ENCODE measurements around the gene ITPR3.
"Not testable (repeated sequence)": the region's sequence is repeated elsewhere in the genome, so short reads cannot be mapped to it uniquely, and the experiment has no call there.

ITPR3 gene

GRCh38 chr6:33591424-33592032 lies 29.6 kb upstream of the ITPR3 start:
- DNase-seq (ENCODE audit: low read depth, low spot score) = no peak

GRCh38 chr6:33592280-33592594 lies 28.9 kb upstream of the ITPR3 start:
- no peak for DNase-seq (ENCODE audit: low read depth, low spot score)

- no peak for DNase-seq (ENCODE audit: low read depth, low spot score)
Observed at GRCh38 chr6:33592595-33593413, 28.3 kb upstream of the ITPR3 start.

DNA sequence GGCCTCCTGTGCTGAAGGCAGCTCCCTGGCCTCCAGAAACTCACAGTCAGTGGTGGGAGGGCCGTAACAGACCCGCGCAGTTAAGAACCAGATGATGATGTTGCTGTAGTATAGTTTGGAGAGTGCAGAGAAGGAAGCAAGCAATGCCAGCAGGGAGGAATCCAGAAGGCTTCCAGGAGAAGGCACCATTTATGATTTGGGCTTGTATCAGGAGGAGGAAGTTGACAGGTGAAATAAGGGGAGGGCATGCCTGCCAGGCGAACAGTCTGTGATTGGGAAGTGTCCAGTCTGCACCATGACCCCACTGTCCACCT lies 27.8 kb upstream of the ITPR3 start:
- DNase-seq (ENCODE audit: low read depth, low spot score) = no peak

GRCh38 chr6:33595001-33595846 lies 25.9 kb upstream of the ITPR3 start:
- no peak for DNase-seq (ENCODE audit: low read depth, low spot score)

GRCh38 chr6:33596894-33597293 lies 24.2 kb upstream of the ITPR3 start:
- DNase-seq (ENCODE audit: low read depth, low spot score) = not testable (repeated sequence)

GRCh38 chr6:33597551-33598322 lies 23.4 kb upstream of the ITPR3 start:
- DNase-seq (ENCODE audit: low read depth, low spot score) = no peak

GRCh38 chr6:33599413-33599938 lies 21.6 kb upstream of the ITPR3 start:
- DNase-seq (ENCODE audit: low read depth, low spot score) = no peak

GRCh38 chr6:33600761-33601160 lies 20.4 kb upstream of the ITPR3 start:
- DNase-seq (ENCODE audit: low read depth, low spot score) = no peak

DNA sequence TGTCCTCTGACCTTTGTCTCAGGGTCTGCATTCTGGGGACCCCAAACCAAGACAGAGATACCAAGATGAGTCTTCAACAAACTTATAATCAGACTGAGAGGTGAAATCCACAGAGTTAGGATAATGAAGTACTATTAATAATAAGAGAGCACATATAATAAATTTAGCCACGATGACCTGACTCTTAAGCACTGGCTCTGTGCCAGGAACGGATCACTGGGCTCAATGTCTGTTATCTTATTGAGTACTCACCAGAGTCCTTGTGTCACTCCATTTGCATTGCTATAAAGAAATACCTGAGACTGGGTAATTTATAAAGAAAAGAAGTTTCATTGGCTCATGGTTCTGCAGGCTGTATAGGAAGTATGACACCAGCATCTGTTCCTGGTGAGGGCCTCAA lies 18.9 kb upstream of the ITPR3 start:
- DNase-seq (ENCODE audit: low read depth, low spot score) = no peak

- no peak for DNase-seq (ENCODE audit: low read depth, low spot score)
Observed at GRCh38 chr6:33604941-33605854, 15.9 kb upstream of the ITPR3 start.

DNA sequence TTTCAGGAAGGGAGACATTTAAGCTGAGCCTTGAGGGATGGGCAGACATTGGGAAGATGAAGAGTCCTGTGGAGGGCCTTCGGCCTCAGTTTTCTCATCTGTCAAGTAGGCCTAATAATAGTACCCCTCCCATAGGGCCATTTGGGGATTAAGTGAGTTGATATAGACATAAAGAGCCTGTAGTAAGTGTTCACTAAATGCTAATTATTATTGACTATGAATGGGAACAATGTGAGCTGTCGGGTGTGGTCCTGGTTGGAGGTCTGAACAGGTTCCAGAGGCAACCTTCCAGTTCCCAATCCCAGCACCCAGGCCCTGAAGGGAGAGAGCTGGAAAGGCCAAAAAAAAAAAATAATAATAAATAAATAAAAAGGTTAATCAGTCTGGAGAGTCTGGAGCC lies 14.5 kb upstream of the ITPR3 start:
- no peak for DNase-seq (ENCODE audit: low read depth, low spot score)

DNA sequence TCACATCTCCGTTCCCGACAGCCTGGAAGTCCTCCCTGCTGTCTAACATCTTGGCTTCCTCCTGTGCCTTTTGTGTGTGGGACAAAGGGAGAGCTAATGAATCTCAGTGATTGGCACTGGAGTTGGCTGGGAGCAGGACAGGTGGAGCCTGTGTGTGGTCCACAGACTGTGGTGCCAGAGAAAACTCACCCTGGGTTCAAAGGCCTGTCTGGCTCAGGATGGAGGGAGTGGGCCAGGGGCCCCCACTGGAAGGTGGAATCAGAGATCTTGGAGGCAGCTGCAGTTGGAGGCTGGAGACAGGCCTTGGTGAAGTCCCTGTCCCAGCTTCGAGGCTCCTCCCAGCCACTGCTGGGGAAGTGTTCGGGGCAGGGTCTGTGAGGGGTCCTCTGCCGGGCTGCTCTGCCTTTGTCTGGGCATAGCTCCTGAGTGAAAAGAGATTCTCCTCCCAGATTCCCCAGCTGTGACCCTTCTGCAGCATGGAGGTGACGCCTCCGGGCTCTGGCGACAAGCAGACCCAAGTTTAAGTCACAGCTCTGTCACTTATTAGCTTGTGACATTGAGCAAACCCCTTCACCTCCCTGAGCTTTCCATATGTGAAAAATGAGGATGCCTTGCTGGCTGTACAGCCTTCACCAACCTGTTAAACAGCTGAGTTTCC lies 13.9 kb upstream of the ITPR3 start:
- DNase-seq (ENCODE audit: low read depth, low spot score) = no peak

DNA sequence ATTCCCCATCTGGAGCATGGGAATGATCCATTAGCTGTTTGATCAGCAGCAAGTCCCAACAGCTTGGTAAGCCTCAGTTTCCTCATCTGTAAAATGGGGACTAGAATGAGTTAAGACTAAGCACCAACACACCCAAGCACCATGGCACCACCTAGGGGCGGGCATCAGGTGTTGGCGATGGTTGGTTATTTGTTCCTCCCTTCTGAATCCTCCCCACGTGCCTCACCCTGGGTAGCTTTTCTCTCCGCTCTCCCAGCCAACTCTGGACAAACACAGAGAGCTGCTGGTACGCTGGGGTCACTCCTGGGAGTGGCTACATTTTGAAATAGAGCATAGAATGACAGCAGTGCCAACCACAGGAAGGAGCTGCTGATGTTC lies 13.3 kb upstream of the ITPR3 start:
- no peak for DNase-seq (ENCODE audit: low read depth, low spot score)

DNA sequence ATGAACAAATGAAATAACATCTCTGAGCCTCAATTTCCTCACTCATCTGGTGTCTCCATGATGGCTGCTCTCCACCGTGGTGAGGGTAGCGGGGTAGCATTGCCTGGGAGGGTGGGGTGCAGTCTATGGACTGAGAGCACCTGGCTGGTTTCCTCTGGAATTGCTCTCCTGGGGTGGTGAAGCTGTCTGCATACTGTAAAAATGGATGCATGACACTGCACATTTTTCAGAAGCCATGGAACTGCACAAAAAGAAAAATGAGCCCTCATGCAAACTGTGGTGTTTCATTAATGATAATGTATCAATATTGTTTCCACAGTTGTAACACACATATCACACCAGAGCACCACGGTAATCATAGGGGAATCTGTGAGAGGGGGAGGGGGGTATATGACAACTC lies 12.1 kb upstream of the ITPR3 start:
- DNase-seq (ENCODE audit: low read depth, low spot score) = no peak

GRCh38 chr6:33609528-33609927 lies 11.6 kb upstream of the ITPR3 start:
- DNase-seq (ENCODE audit: low read depth, low spot score) = no peak

- DNase-seq (ENCODE audit: low read depth, low spot score) = no peak
Observed at GRCh38 chr6:33610067-33610466, 11.1 kb upstream of the ITPR3 start.

GRCh38 chr6:33610779-33611732 lies 10.1 kb upstream of the ITPR3 start:
- no peak for DNase-seq (ENCODE audit: low read depth, low spot score)

DNA sequence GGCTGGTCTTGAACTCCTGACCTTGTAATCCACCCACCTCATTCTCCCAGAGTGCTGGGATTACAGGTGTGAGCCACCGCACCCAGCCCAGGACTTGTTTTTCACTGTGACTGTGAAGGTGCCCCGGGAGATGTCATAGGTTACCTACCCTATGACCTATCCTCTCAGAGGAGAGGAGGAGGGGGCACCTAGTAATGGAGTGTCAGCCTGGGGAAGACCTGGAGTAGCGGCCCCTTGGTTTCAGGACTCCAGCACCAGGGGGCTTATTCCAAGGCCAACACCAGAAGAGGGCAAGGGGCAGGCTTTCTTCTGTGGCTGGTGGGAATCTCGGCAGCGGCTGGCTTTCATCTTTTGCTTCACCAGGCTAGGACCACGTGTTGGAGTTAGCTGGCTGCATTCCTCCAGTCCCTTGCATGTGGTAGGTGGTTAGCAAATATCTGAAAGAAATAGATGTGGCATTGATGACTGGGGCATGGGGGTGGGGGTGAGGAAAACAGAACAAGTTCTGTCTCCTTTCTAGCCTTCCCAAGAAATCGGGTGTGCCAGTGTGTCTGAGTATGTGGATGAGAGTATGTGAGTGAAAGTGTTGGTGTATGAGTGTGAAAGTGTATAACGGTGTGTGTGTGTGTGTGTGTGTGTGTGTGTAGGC lies 7.9 kb upstream of the ITPR3 start:
- DNase-seq (ENCODE audit: low read depth, low spot score) = no peak

Data from smooth muscle cell of the brain vasculature (primary cell).